ENCODE results near the gene RBM28. TPM values are rescaled to one million over a fixed set of nuclear protein-coding genes. Genes with fewer than 3 reads are reported as not detected.

The RBM28 gene
- total and polyA plus RNA-seq, 10 of the 15 experiments (the other 5 are each of a cell fraction or from before 2014, with no cell fraction given) = 14.3 to 50.4 (median 32.8) TPM

DNA sequence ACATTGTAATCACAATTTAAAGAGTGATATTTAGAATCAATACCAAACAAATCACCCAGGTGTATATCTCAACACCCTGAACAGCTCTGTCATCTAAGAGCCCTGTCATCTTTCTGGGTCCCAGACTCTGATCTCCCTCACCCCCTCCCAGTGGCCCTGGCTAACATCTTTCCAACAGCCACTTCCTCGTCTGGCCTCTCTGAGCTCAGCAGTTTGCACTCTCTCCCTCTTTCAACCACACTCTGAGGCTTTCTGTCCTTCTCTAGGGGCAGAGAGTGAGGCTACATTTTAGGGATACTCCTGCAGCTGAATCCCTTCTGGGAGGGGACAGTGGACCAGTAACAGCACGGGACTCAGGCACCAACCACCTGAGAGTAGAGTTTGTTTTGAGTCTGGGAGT is 34.9 kb upstream of the RBM28 start:
- no peaks in the 10 kb centered on the region for H3K27me3 ChIP-seq (replicated peaks in 1 of 2; ENCODE audit: control insufficient read depth in 2 of 2, insufficient read depth in 2 of 2, low read length in 1 of 2)
- H3K4me2 ChIP-seq (ENCODE audit: control insufficient read depth, insufficient read depth) = no peak overlapping the region
- 9% methylated on average over 2 of the region's 2 CpGs for WGBS (ENCODE audit: insufficient coverage, insufficient replicate concordance, low lambda C conversion rate, missing lambda C conversion rate)
- no TSS peak for BruUV-seq (replicated peaks)
- RAD21 ChIA-PET (ENCODE audit: unreplicated experiment) = no interaction called here
- FAIRE-seq = no peak
- H3K27ac ChIP-seq (ENCODE audit: control insufficient read depth, insufficient read depth) = no peak overlapping the region
- no peaks in the 10 kb centered on the region for H4K20me1 ChIP-seq (ENCODE audit: control insufficient read depth, insufficient read depth)
- ATAC-seq = no peak
- no peaks in the 10 kb centered on the region for H3K79me2 ChIP-seq (ENCODE audit: control insufficient read depth, insufficient read depth, low read length)
- CTCF ChIA-PET = interaction anchor here (1.0 to 4.5 kb wide), 3 partner anchors 9 to 81 kb away, joined by 3 to 31 read pairs (median 3); no protein-coding TSS in a partner anchor
- intact Hi-C loops (cut with micrococcal nuclease; ENCODE audit: unreplicated experiment) = no loop called here
- SMC1A ChIA-PET (ENCODE audit: uncharacterized antibody, unreplicated experiment) = no interaction called here
- POLR2A ChIA-PET = interaction anchor here (0.6 kb wide), 1 partner anchor 15 kb away, joined by 3 read pairs; no protein-coding TSS in a partner anchor
- H3K36me3 ChIP-seq (ENCODE audit: control insufficient read depth in 2 of 2, insufficient read depth in 2 of 2, low read length in 1 of 2) = no peaks in the 10 kb centered on the region
- no peak overlapping the region for H3K4me3 ChIP-seq
- no peak overlapping the region for H2AFZ ChIP-seq (ENCODE audit: control insufficient read depth, low read depth, low read length)
- H3K4me1 ChIP-seq (ENCODE audit: control insufficient read depth, insufficient read depth, low read length) = no peaks in the 10 kb centered on the region
- H3K9me3 ChIP-seq (replicated peaks; ENCODE audit: control insufficient read depth, insufficient read depth, low read length) = no peaks in the 10 kb centered on the region
- H3K9ac ChIP-seq (ENCODE audit: control insufficient read depth, insufficient read depth, low read length) = no peak overlapping the region
- TF ChIP-seq, protein P1, sequence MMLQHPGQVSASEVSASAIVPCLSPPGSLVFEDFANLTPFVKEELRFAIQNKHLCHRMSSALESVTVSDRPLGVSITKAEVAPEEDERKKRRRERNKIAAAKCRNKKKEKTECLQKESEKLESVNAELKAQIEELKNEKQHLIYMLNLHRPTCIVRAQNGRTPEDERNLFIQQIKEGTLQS (IDR thresholded peaks at IDR 0.05; ENCODE audit: borderline replicate concordance, extremely low read depth, low read depth, low read length) = no peak
- in situ Hi-C loops (cut with MboI) = no loop called here
- no peak for DNase-seq (ENCODE audit: low read depth, low spot score)

DNA sequence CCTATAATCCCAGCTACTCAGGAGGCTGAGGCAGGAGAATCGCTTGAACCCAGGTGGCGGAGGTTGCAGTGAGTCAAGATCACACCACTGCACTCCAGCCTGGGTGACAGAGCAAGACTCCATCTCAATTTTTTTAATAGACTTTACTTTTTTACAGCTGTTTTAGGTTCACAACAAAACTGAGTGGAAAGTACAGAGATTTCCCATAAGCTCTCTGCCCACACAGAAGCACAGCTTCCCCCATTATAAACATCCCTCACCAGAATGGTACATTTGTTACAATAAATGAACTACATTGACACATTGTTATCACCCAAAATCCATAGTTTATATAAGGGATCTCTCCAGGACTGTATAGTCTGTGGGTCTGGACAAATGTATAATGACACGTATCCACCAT is 32.4 kb upstream of the RBM28 start:
- Histone ChIP-seq H3K4me1 (ENCODE audit: control insufficient read depth, insufficient read depth, low read length) (no peaks in the 10 kb centered on the region), H3K4me3 (no peak overlapping the region), H3K27me3 (replicated peaks in 1 of 2; ENCODE audit: control insufficient read depth in 2 of 2, insufficient read depth in 2 of 2, low read length in 1 of 2) (no peaks in the 10 kb centered on the region), H3K27ac (ENCODE audit: control insufficient read depth, insufficient read depth) (no peak overlapping the region), H3K4me2 (ENCODE audit: control insufficient read depth, insufficient read depth) (no peak overlapping the region), H4K20me1 (ENCODE audit: control insufficient read depth, insufficient read depth) (no peaks in the 10 kb centered on the region), H3K79me2 (ENCODE audit: control insufficient read depth, insufficient read depth, low read length) (no peaks in the 10 kb centered on the region), H3K9me3 (replicated peaks; ENCODE audit: control insufficient read depth, insufficient read depth, low read length) (no peaks in the 10 kb centered on the region), H3K36me3 (ENCODE audit: control insufficient read depth in 2 of 2, insufficient read depth in 2 of 2, low read length in 1 of 2) (no peaks in the 10 kb centered on the region), H2AFZ (ENCODE audit: control insufficient read depth, low read depth, low read length) (no peak overlapping the region), H3K9ac (ENCODE audit: control insufficient read depth, insufficient read depth, low read length) (no peak overlapping the region)
- POLR2A ChIA-PET = no interaction called here
- CTCF ChIA-PET = interaction anchor here (1.1 to 4.5 kb wide), 2 partner anchors 9 to 12 kb away, joined by 3 to 31 read pairs; no protein-coding TSS in a partner anchor
- RAD21 ChIA-PET (ENCODE audit: unreplicated experiment) = no interaction called here
- no peak for FAIRE-seq
- WGBS (ENCODE audit: insufficient coverage, insufficient replicate concordance, low lambda C conversion rate, missing lambda C conversion rate) = 41% methylated on average over 3 of the region's 3 CpGs
- SMC1A ChIA-PET (ENCODE audit: uncharacterized antibody, unreplicated experiment) = no interaction called here
- no peak for DNase-seq (ENCODE audit: low read depth, low spot score)
- BruUV-seq (replicated peaks) = no TSS peak
- in situ Hi-C loops (cut with MboI) (no loop called here), intact Hi-C loops (cut with micrococcal nuclease; ENCODE audit: unreplicated experiment) (no loop called here)
- ATAC-seq = no peak
- TF ChIP-seq NFIC (IDR thresholded peaks at IDR 0.05; ENCODE audit: low read depth, low read length) (no peak), MLLT1 (IDR thresholded peaks at IDR 0.05) (no peak), SIX5 (IDR thresholded peaks at IDR 0.05; ENCODE audit: low read depth, low read length, severe bottlenecking) (no peak), PRDM15 (CRISPR knock-in tag; IDR thresholded peaks at IDR 0.05) (no peak), SMARCA5 (IDR thresholded peaks at IDR 0.05) (no peak)
- TF ChIP-seq, protein P2, sequence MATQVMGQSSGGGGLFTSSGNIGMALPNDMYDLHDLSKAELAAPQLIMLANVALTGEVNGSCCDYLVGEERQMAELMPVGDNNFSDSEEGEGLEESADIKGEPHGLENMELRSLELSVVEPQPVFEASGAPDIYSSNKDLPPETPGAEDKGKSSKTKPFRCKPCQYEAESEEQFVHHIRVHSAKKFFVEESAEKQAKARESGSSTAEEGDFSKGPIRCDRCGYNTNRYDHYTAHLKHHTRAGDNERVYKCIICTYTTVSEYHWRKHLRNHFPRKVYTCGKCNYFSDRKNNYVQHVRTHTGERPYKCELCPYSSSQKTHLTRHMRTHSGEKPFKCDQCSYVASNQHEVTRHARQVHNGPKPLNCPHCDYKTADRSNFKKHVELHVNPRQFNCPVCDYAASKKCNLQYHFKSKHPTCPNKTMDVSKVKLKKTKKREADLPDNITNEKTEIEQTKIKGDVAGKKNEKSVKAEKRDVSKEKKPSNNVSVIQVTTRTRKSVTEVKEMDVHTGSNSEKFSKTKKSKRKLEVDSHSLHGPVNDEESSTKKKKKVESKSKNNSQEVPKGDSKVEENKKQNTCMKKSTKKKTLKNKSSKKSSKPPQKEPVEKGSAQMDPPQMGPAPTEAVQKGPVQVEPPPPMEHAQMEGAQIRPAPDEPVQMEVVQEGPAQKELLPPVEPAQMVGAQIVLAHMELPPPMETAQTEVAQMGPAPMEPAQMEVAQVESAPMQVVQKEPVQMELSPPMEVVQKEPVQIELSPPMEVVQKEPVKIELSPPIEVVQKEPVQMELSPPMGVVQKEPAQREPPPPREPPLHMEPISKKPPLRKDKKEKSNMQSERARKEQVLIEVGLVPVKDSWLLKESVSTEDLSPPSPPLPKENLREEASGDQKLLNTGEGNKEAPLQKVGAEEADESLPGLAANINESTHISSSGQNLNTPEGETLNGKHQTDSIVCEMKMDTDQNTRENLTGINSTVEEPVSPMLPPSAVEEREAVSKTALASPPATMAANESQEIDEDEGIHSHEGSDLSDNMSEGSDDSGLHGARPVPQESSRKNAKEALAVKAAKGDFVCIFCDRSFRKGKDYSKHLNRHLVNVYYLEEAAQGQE (IDR thresholded peaks at IDR 0.05; ENCODE audit: low read depth, low read length) = no peak
